Lower leg skin (tissue), 3 donors: ENCODE measurements around the gene C13orf46.

Experiments
- POLR2A ChIP-seq, 2 donors: fragments of 450-650 bp; IDR thresholded peaks; one replicate each; pipeline ENCODE4 v1.6.1; 2016 to 2017; ENCODE audit warnings: antibody characterized with exemption in 2 of 2, mild to moderate bottlenecking in 1 of 2, moderate library complexity in 1 of 2
- TF ChIP-seq, protein P1 (sequence below), 3 donors: fragments of 450-650 bp; IDR thresholded peaks; one replicate each; pipeline ENCODE4 v1.5.1; 2016; ENCODE audit warnings: antibody characterized with exemption in 3 of 3, mild to moderate bottlenecking in 3 of 3, moderate library complexity in 2 of 3

- TF ChIP-seq, protein P1, sequence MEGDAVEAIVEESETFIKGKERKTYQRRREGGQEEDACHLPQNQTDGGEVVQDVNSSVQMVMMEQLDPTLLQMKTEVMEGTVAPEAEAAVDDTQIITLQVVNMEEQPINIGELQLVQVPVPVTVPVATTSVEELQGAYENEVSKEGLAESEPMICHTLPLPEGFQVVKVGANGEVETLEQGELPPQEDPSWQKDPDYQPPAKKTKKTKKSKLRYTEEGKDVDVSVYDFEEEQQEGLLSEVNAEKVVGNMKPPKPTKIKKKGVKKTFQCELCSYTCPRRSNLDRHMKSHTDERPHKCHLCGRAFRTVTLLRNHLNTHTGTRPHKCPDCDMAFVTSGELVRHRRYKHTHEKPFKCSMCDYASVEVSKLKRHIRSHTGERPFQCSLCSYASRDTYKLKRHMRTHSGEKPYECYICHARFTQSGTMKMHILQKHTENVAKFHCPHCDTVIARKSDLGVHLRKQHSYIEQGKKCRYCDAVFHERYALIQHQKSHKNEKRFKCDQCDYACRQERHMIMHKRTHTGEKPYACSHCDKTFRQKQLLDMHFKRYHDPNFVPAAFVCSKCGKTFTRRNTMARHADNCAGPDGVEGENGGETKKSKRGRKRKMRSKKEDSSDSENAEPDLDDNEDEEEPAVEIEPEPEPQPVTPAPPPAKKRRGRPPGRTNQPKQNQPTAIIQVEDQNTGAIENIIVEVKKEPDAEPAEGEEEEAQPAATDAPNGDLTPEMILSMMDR (IDR thresholded peaks at IDR 0.05): no peak
- no peak for TF ChIP-seq POLR2A (IDR thresholded peaks at IDR 0.05)
Observed at GRCh38 chr13:113927661-113928581, 46.0 kb downstream of the C13orf46 start.
